ENCODE results near the gene RALA.

- TF ChIP-seq, protein P1, sequence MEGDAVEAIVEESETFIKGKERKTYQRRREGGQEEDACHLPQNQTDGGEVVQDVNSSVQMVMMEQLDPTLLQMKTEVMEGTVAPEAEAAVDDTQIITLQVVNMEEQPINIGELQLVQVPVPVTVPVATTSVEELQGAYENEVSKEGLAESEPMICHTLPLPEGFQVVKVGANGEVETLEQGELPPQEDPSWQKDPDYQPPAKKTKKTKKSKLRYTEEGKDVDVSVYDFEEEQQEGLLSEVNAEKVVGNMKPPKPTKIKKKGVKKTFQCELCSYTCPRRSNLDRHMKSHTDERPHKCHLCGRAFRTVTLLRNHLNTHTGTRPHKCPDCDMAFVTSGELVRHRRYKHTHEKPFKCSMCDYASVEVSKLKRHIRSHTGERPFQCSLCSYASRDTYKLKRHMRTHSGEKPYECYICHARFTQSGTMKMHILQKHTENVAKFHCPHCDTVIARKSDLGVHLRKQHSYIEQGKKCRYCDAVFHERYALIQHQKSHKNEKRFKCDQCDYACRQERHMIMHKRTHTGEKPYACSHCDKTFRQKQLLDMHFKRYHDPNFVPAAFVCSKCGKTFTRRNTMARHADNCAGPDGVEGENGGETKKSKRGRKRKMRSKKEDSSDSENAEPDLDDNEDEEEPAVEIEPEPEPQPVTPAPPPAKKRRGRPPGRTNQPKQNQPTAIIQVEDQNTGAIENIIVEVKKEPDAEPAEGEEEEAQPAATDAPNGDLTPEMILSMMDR (IDR thresholded peaks at IDR 0.05), result no peak
- no peak for TF ChIP-seq POLR2A (IDR thresholded peaks at IDR 0.05)
Observed at GRCh38 chr7:39645482-39646407, 22.4 kb downstream of the RALA start.
